DMS114 treated with DMSO at 0.1 percent for 48 hours (cell line): ENCODE measurements around the gene CCNB1IP1.
"Not testable (repeated sequence)": the region's sequence is repeated elsewhere in the genome, so short reads cannot be mapped to it uniquely, and the experiment has no call there.

Source experiments
- DNase-seq: peaks from one replicate; lab custom pipeline; 2025; ENCODE audit not compliant: unreplicated experiment; lab: John Stamatoyannopoulos, UW

CCNB1IP1 gene

DNA sequence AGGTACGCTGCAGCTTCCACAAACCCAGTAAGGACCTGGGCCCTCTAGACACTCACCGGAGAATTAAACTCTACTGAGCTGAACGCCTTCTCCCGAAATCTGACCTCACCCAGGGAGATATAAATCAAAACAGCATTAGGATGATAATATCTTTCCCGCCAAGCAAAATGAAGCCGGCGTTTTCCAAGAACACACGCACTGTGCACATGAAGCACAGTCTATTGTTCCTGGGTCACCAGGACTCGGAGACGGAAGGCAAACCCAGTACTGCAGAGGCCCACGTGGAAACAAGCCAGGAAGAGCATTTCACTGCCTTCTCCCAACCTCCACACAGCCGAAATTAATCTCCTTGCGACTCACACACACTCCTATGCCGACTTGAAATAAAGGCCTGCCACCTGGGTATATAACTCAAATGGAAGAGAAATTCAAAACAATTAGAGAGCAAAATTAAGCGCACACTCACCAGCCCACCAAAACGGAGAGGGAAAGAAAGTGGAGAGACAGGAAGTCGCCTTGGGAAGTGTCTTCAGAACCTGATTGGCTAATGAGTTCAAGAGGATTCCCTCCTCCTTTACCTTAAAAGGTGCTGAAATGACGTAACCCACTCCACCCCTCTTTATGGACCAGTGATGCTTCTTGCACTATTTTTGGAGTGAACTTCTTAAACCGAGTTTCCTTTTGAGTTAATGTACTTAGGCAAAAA is at the start of gene CCNB1IP1:
Gene CCNB1IP1, minus strand, starts transcription at position 492 of the 706 bp plus-strand sequence. CDS start 16,756 bp downstream, outside the sequence.
- DNase-seq: peak; percentile 87

GRCh38 chr14:20382526-20382925 is 49.4 kb upstream of the CCNB1IP1 start:
- no peak for DNase-seq

DNA sequence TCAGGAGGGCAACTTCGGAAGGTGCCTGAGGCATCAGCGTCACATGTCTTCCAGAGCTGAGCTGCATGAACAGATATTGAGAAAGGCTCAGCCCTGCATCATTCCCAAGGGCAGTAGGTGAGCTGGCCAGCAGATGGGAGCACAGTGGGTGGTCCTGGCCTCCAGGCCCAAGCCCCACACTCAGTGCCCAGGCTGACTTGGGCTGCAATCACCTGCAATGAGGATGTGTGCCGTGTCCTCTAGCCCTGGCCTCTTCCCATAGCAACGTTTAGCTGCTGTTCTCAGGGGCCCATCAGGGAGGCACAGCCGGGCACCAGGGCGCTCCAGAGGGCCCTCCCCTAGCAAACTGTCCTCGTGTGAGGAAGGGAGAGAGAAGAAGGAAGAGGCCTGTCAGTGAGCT is 48.3 kb upstream of the CCNB1IP1 start:
- DNase-seq: no peak

- DNase-seq: no peak
Observed at GRCh38 chr14:20380681-20381080, 47.6 kb upstream of the CCNB1IP1 start.

DNA sequence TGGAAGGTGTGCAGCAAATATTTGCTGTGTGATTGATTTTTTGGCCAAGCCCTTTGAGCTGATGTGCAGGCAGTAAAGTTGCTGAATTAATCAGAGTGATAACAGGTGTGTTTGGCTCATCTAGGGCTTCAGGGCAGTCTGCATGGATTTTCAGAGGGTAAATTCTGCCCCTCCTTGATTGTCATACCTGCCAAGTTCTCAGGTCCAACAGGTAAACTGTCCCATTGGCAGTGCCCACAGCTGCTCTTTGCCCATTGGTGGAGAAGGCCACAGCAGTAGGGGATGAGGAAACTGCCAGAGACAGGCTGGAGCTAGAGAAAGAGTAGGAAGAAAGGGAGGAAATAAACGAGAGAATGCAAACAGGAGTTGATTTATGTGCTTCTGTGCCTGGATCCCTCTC is 46.7 kb upstream of the CCNB1IP1 start:
- no peak for DNase-seq

DNA sequence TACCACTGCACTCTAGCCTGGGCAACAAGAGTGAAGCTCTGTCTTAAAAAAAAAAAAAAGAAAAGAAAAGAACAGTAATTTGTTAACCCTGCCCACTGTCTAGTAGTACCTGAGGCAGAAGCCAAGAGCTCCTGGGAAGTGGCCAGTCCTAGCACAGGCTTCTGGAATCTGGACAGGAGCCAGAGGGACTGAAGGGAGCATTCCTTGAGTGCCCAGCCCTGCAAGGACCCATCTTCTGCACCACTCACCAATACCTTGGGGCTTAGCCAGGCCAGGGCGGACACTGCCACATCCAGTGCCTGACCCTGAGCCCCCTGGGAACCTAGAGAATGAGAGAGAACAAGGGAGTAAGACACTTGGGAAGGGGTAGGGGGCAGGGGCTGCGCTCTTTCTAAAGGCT is 44.1 kb upstream of the CCNB1IP1 start:
- no peak for DNase-seq

DNA sequence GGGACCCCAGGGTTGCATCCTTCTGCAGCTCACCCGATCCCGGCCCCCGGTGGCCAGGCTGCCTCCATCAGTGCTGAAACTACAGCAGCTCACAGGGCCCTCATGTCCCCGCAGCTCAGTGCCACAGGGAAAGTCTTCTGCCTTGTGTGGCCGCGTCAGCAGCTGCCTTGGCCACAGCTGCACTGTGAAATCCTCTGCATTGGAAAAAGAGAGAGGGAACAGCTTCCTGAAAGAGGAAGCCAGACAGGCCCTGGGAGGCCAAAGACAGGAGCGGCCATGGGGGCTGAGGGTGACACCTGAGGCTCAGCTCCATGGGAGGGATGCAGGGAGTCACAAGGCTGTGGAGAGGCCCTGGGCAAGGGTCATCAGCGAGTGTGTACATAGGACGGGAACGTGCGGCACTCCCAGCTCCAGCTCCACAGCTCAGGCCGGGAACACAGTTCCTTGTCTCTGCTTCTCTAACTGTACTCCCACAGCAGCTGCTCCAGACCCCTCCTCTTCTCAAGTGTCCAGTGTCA is 43.1 kb upstream of the CCNB1IP1 start:
- DNase-seq: no peak

DNA sequence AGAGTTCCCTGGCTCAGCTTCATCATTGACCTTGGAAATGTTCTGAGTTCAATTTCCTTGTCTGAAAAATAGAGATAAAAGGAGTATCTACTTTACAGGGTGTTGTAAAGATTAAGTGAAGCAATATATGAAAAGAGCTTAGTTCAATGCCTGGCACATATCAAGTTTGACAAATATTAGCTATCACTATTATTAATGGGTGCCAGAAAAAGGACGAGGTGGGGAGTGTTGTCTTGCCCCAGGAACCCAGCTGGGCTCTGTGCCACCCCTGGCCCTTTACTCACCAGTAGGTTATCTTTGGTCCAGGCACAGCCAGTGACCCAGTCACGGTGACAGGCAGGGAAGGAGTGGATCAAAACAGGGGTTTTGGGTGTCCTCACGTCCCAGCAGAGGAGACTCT is 42.4 kb upstream of the CCNB1IP1 start:
- DNase-seq: no peak

- no peak for DNase-seq
Observed at GRCh38 chr14:20372796-20373195, 39.7 kb upstream of the CCNB1IP1 start.

GRCh38 chr14:20365928-20366327 is 32.8 kb upstream of the CCNB1IP1 start:
- DNase-seq: no peak

GRCh38 chr14:20358474-20358873 is 25.4 kb upstream of the CCNB1IP1 start:
- not testable (repeated sequence) for DNase-seq

DNA sequence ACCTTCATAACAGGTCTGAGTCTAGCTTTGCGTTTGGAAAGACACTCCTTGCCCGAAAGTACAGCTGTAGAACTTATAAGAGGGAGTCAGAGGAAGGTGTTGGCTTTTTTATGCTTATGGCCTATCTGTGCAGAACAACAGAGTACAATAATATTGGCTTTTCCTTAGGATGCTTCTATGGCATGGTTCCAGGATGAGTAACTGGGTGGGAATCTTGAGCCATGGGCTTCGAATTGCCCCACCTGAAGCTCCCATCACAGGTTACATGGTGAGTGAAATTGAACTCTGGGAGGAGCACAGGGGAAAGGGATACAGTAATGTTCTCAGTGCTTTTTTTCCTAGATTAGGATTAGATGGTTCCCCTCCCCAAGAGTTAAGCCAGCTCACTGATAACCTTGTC is 23.3 kb upstream of the CCNB1IP1 start:
- DNase-seq: no peak

- no peak for DNase-seq
Observed at GRCh38 chr14:20350860-20351259, 17.8 kb upstream of the CCNB1IP1 start.

- no peak for DNase-seq
Observed at GRCh38 chr14:20350282-20350681, 17.2 kb upstream of the CCNB1IP1 start.

- no peak for DNase-seq
Observed at GRCh38 chr14:20347747-20348146, 14.7 kb upstream of the CCNB1IP1 start.

DNA sequence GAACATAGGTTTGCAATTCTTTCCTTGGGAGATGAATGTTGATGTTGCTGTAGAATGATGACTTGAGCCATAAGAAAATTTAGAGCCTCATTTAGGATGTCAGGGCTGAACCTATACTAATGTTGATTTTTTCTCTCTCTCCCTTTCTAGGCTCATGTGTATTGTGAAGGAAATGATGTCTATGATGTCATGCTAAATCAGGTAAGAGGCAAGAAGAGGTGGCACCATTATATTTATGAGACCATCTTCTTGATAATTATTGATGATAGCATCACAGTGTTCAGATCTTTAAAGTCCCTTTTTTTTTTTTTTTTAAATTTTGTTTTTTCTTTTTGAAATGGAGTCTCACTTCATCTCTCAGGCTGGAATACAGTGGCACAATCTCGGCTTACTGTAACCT is 13.6 kb upstream of the CCNB1IP1 start:
- DNase-seq: no peak

DNA sequence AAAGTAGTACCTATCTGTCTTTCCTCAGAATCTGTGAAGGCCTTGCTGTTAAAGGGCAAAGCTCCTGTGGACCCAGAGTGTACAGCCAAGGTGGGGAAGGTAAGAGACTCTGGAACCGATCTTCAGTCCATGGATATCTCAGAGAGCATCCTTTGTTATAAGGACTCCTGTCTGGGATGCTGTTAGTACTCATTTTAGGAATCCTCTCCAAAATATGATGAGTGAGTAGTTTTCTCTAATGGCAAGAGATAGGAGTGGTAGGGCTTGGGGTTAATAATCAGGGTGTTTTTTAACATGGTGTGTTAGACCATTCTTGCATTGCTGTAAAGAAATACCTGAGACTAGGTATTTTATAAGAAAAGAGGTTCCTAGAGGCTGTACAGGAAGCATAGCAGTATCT is 12.3 kb upstream of the CCNB1IP1 start:
- no peak for DNase-seq

DNA sequence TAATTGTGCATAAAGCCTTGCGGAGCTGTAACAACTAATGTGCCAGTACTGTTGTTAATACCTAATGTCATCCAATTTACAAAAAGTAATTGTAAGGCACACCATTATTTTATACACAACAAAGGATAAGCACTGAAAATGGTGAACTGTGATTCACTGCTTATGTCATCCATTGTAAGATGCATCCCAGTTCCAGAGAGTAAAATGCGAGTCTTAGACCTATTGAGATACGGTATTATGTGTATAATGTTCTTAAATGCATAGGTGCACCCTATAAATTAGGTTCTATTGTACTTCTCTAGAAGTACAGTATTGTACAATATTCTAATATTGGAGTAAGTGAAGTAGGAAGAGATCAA is 10.8 kb upstream of the CCNB1IP1 start:
- no peak for DNase-seq

DNA sequence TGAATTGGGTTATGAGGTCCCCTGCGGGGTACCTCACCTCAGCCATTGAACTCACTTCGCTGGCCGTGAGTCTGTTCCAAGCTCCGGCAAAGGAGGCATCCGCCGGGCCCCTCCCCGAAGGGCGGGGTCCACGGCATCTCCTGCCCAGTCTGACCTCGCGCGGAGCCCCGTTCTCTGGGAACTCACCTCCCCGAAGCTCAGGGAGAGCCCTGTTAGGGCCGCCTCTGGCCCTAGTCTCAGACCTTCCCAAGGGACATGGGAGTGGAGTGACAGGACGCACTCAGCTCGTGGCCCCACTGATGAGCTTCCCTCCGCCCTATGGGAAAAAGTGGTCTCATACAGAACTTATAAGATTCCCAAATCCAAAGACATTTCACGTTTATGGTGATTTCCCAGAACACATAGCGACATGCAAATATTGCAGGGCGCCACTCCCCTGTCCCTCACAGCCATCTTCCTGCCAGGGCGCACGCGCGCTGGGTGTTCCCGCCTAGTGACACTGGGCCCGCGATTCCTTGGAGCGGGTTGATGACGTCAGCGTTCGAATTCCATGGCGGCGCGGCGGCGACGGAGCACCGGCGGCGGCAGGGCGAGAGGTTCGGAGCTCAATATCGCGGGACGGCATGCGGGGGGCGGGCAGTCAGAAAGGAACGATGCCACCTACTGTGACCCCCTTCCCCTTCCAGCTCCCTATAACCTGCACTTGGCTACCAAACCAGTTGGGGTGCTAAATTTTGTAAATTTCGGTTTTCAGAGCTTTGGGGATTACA is 10.2 kb upstream of the CCNB1IP1 start, which contains the start of gene PARP2:
Gene PARP2, plus strand, starts transcription at position 544 of the 770 bp plus-strand sequence. Its CDS starts 7 bp downstream, at position 551.
- DNase-seq: peak; percentile 99

GRCh38 chr14:20341646-20342045 is 8.6 kb upstream of the CCNB1IP1 start:
- no peak for DNase-seq

DNA sequence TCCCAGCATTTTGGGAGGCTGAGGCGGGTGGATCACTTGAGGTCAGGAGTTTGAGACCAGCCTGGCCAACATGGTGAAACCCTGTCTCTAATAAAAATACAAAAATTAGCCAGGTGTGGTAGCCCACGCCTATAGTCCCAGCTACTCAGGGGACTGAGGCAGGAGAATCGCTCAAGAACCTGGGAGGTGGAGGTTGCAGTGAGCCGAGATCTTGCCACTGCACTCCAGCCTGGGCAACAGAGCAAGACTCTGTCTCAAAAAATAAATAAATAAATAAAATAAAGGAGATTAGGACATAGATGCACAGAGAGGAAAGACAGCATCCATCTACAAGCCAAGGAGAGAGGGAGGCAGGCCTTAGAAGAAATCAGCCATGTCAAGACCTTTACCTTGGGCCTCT is 8.0 kb upstream of the CCNB1IP1 start:
- not testable (repeated sequence) for DNase-seq

- no peak for DNase-seq
Observed at GRCh38 chr14:20334017-20334416, 938 bp upstream of the CCNB1IP1 start.
